Measurements from ENCODE around the gene SALL1.

DNA sequence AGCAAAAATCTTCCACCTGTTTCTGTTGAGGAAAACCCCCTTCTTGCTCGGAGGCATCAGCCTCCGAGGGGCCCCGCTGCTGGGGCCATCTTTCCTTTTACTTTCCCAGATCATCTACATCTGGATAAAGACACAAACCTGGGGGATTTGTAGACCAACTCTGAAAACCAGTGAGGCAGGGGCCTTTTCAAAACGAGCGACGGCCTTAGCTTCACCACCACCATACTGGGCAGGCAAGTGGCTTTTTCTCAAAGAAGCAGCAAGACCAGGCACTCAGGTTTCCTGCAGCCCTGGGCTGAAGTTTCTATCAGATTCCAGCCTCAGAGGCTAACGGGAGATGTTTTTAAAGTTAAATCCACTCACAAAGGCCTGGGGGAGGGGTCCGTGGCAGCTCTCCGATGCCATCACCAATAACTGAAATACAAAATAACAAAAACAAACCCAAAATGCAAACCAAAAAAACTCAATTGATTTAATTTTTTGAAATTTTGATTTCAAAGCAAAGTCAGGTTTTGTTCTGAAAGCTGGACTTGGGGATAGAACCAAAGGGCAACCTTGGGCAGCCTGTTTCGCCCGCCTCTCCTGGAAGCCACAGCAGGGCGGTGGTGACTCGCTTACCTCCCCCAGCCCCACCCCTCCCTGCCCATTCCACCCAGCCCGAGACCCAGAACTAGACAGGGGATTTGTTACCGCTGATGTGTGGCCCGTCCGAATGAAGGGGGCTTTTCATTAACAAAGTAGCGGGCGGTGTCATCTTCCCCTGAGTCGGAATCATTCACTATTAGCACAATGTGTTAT is 55.8 kb downstream of the SALL1 start:
- TF ChIP-seq MYC (IDR thresholded peaks at IDR 0.05; ENCODE audit: low read depth, low read length) (no peak), EZH2 (IDR thresholded peaks at IDR 0.05; ENCODE audit: borderline replicate concordance, low read depth, low read length, severe bottlenecking) (no peak), POLR2AphosphoS5 (IDR thresholded peaks at IDR 0.05; ENCODE audit: insufficient read depth, low read depth, low read length) (no peak), POLR2A (IDR thresholded peaks at IDR 0.05; ENCODE audit: low read depth, low read length) (no peak), FOS (IDR thresholded peaks at IDR 0.05; ENCODE audit: borderline replicate concordance, insufficient read depth, low read length) (no peak), GATA2 (IDR thresholded peaks at IDR 0.05; ENCODE audit: insufficient read depth, insufficient read length, low read depth, low read length) (no peak)
- TF ChIP-seq, protein P1, sequence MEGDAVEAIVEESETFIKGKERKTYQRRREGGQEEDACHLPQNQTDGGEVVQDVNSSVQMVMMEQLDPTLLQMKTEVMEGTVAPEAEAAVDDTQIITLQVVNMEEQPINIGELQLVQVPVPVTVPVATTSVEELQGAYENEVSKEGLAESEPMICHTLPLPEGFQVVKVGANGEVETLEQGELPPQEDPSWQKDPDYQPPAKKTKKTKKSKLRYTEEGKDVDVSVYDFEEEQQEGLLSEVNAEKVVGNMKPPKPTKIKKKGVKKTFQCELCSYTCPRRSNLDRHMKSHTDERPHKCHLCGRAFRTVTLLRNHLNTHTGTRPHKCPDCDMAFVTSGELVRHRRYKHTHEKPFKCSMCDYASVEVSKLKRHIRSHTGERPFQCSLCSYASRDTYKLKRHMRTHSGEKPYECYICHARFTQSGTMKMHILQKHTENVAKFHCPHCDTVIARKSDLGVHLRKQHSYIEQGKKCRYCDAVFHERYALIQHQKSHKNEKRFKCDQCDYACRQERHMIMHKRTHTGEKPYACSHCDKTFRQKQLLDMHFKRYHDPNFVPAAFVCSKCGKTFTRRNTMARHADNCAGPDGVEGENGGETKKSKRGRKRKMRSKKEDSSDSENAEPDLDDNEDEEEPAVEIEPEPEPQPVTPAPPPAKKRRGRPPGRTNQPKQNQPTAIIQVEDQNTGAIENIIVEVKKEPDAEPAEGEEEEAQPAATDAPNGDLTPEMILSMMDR (IDR thresholded peaks at IDR 0.05; ENCODE audit: extremely low read depth in 1 of 2, insufficient read depth in 1 of 2, low read depth in 1 of 2, low read length in 2 of 2): no peak
- TF ChIP-seq, protein P2, sequence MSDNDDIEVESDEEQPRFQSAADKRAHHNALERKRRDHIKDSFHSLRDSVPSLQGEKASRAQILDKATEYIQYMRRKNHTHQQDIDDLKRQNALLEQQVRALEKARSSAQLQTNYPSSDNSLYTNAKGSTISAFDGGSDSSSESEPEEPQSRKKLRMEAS (IDR thresholded peaks at IDR 0.05; ENCODE audit: insufficient read depth, insufficient read length): no peak
